ENCODE results near the gene C10orf90. TPM values are rescaled to one million over a fixed set of nuclear protein-coding genes. Genes with fewer than 3 reads are reported as not detected.

The C10orf90 gene
- total and polyA plus RNA-seq, 3 donors from 2014 or later: 4.3 to 17.6 (median 10.3) TPM

DNA sequence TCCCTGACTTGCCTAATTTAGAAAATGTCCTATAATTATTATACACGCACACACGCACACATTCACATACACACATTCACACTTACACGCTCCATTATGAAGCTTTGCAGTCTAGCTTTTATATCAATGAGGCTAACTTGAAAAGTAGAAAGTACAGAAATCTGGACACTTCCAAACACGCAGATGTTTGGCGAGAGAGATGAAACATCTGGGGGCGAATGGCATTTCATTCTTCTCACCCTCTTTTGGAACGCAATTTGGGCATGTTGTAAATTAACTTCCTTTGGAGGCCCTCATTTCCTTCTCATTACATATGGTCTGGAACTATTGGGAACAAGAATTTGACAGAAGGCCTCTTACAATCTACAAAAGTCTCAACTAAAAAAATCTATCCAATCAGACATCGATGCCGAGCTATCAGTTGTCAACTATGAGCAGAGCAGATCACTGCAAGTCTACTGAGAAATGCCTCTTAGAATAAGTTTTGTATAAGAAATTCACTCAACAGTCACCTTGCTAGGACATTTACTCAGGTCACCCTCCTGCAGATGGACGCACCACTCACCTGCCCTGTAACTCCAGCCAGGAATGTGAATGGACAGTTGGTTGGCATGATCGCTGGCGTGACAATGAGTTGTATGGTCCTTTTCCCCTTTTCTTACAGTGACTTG lies 167.0 kb downstream of the C10orf90 start:
- Histone ChIP-seq H3K27ac (no peak overlapping the region), H3K4me1 (no peaks in the 10 kb centered on the region), H3K36me3 (ENCODE audit: low read depth, missing control alignments) (no peaks in the 10 kb centered on the region), H3K4me3 (no peak overlapping the region), H3K27me3 (no peaks in the 10 kb centered on the region), H3K9me3 (no peaks in the 10 kb centered on the region)
- no peak for DNase-seq
- TF ChIP-seq, protein P1, sequence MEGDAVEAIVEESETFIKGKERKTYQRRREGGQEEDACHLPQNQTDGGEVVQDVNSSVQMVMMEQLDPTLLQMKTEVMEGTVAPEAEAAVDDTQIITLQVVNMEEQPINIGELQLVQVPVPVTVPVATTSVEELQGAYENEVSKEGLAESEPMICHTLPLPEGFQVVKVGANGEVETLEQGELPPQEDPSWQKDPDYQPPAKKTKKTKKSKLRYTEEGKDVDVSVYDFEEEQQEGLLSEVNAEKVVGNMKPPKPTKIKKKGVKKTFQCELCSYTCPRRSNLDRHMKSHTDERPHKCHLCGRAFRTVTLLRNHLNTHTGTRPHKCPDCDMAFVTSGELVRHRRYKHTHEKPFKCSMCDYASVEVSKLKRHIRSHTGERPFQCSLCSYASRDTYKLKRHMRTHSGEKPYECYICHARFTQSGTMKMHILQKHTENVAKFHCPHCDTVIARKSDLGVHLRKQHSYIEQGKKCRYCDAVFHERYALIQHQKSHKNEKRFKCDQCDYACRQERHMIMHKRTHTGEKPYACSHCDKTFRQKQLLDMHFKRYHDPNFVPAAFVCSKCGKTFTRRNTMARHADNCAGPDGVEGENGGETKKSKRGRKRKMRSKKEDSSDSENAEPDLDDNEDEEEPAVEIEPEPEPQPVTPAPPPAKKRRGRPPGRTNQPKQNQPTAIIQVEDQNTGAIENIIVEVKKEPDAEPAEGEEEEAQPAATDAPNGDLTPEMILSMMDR (IDR thresholded peaks at IDR 0.05): no peak
- TF ChIP-seq POLR2A (IDR thresholded peaks at IDR 0.05): no peak
- intact Hi-C loops (cut with DNase I; ENCODE audit: low total_unique reads): loop anchor here (10.0 kb wide), 1 partner anchor 519 kb away; no protein-coding TSS in a partner anchor
- WGBS, 2 donors: 81 to 88% methylated on average over 12 of the region's 12 CpGs

DNA sequence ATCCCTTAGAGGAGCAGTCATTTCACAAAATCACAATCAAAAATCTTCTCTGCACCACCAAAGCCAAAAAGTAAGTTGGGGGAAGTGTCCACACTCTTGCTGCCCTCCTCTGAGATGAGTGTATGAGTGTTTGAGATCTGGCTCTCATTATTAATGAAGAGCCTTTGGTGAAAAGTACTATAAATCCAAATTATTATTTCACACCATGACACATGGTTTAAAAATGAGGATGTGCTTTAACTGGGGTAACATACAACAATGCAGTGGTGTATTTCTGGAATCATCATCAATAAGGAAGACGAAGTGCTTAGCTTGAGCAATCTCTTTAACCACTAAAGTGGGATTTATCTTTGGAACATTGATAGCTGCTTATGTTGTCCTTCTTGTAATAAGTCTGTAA lies 168.1 kb downstream of the C10orf90 start:
- Histone ChIP-seq H3K27me3 (no peaks in the 10 kb centered on the region), H3K36me3 (ENCODE audit: low read depth, missing control alignments) (no peaks in the 10 kb centered on the region), H3K27ac (no peak overlapping the region), H3K4me3 (no peak overlapping the region), H3K9me3 (no peaks in the 10 kb centered on the region), H3K4me1 (no peaks in the 10 kb centered on the region)
- TF ChIP-seq POLR2A (IDR thresholded peaks at IDR 0.05): no peak
- TF ChIP-seq, protein P1 (IDR thresholded peaks at IDR 0.05): no peak
- 86 to 94% methylated on average over 1 of the region's 1 CpG for WGBS, 2 donors
- DNase-seq: no peak
- intact Hi-C loops (cut with DNase I; ENCODE audit: low total_unique reads): loop anchor here (10.0 kb wide), 1 partner anchor 518 kb away; no protein-coding TSS in a partner anchor

DNA sequence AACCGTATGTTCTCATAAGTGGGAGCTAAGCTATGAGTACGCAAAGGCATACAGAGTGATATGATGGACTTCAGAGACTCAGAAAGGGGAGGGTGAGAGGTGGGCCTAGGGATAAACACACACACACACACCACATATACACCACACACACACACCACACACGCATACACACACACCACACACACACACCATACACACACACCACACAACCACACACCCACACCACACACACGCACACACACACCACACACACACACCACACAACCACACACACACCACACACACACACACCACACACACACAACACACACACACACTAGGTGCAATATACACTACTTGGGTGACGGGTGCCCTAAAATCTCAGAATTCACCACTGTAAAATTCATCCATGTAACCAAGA lies 168.7 kb downstream of the C10orf90 start:
- DNase-seq: no peak
- H3K4me3 ChIP-seq: no peak overlapping the region
- H3K27ac ChIP-seq: no peak overlapping the region
- WGBS, 2 donors: 83 to 95% methylated on average over 5 of the region's 5 CpGs
- H3K9me3 ChIP-seq: no peaks in the 10 kb centered on the region
- no peaks in the 10 kb centered on the region for H3K4me1 ChIP-seq
- intact Hi-C loops (cut with DNase I; ENCODE audit: low total_unique reads): loop anchor here (10.0 kb wide), 1 partner anchor 517 kb away; no protein-coding TSS in a partner anchor
- TF ChIP-seq, protein P1 (IDR thresholded peaks at IDR 0.05): no peak
- no peak for TF ChIP-seq POLR2A (IDR thresholded peaks at IDR 0.05)
- no peaks in the 10 kb centered on the region for H3K36me3 ChIP-seq (ENCODE audit: low read depth, missing control alignments)
- H3K27me3 ChIP-seq: no peaks in the 10 kb centered on the region

DNA sequence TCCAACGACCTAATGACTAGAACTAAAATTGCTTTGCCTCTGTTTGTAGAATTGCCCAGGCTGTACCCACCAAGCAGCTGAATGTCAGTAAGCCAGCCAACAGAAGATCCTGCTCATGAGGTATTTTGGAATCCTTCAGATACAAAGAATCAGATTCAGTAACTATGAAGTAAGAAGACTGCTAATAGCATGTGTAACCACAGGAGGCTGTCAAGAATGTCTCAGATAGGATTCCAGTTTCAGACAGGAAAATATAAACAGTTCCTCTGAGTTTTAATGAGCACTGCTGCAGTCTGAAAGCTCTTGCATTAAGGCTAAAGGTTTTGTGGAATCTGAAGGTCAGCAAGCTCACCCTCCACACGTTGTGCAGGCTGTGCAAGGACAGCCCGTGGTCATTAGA lies 169.6 kb downstream of the C10orf90 start:
- WGBS, 2 donors: 44 to 45% methylated on average over 3 of the region's 3 CpGs
- Histone ChIP-seq H3K4me3 (no peak overlapping the region), H3K9me3 (no peaks in the 10 kb centered on the region), H3K4me1 (no peaks in the 10 kb centered on the region), H3K27me3 (no peaks in the 10 kb centered on the region), H3K27ac (no peak overlapping the region), H3K36me3 (ENCODE audit: low read depth, missing control alignments) (no peaks in the 10 kb centered on the region)
- intact Hi-C loops (cut with DNase I; ENCODE audit: low total_unique reads): loop anchor here (10.0 kb wide), 1 partner anchor 516 kb away; no protein-coding TSS in a partner anchor
- DNase-seq: no peak
- TF ChIP-seq, protein P1 (IDR thresholded peaks at IDR 0.05): no peak
- TF ChIP-seq POLR2A (IDR thresholded peaks at IDR 0.05): no peak

DNA sequence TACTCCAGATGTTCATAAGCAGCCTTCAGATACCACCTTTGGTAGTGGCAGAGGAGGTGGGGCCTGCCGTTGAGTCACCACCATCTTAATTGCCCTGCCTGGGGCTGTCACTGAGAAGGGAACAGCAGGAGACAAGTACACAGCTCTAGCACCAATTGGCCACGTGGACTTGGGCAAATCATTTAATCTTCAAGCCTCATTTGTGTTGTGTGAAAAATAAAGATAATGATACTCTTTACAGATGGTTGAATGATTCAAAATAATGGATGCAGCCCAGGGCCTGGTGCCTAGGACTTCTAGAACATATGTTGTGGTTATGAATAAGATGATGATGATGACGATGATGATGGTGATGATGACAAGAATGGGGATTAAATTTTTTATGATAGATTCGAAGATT lies 170.3 kb downstream of the C10orf90 start:
- Histone ChIP-seq H3K9me3 (no peaks in the 10 kb centered on the region), H3K27me3 (no peaks in the 10 kb centered on the region), H3K4me1 (no peaks in the 10 kb centered on the region), H3K4me3 (no peak overlapping the region), H3K27ac (no peak overlapping the region), H3K36me3 (ENCODE audit: low read depth, missing control alignments) (no peaks in the 10 kb centered on the region)
- TF ChIP-seq POLR2A (IDR thresholded peaks at IDR 0.05): no peak
- TF ChIP-seq, protein P1 (IDR thresholded peaks at IDR 0.05): no peak
- WGBS, 2 donors: 88 to 93% methylated on average over 4 of the region's 4 CpGs
- intact Hi-C loops (cut with DNase I; ENCODE audit: low total_unique reads): loop anchor here (10.0 kb wide), 1 partner anchor 515 kb away; no protein-coding TSS in a partner anchor
- no peak for DNase-seq

All from testis (tissue), 3 donors.